ENCODE measurements around the gene KRT86. TPM values are rescaled to one million over a fixed set of nuclear protein-coding genes. Genes with fewer than 3 reads are reported as not detected.

KRT86 gene
- total and polyA plus RNA-seq, 2 donors (not counting 1 experiment from before 2014, with no cell fraction given): not detected

DNA sequence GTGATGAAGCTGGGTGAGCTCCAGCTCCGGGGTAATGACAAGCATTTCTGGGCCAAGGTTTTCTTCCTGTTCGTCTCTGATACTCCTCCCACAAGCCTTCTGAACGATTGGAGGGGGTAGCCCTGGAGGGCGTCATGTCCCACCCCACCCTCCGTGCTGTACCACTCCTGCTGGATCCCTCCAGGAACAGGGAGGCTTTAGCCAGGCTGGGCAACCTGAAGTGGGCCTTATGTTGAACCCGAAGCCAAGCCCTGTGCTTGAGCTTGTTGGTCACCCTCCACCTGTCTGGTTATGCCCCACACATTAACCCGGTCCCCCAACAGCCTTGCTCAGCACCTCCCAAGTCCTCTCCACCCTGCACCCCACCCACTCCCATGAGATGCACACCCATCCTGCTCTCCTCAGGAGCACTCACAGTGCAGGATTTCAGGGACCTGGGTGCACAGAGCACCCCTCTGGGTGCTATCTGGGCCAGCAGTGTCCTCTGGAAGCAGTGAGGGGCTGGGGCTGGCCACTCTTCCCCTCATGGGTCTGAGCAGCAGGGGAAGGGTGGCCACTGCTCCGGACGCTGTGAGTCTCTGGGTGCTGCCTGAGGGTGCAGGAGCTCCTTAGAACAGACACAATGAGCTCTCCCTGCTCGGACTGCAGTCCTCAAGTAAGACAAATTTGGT is 53.5 kb downstream of the KRT86 start:
- no peaks in the 10 kb centered on the region for H3K9me3 ChIP-seq (ENCODE audit: control extremely low read depth in 1 of 3, control insufficient read depth in 2 of 3, insufficient read depth in 1 of 3, low read length in 2 of 3)
- DNase-seq (no peak), ATAC-seq (ENCODE audit: low read depth) (no peak)
- no peaks in the 10 kb centered on the region for H3K36me3 ChIP-seq (replicated peaks in 1 of 2; ENCODE audit: control extremely low read depth in 1 of 2, control insufficient read depth in 1 of 2, extremely low read depth in 1 of 2, insufficient read depth in 2 of 2, low read length in 1 of 2)
- H2AFZ ChIP-seq (ENCODE audit: insufficient read depth, low read depth, low read length, poor library complexity, severe bottlenecking): no peak overlapping the region
- no peaks in the 10 kb centered on the region for H3K79me2 ChIP-seq (ENCODE audit: control insufficient read depth, insufficient read depth, low read length)
- ChIA-PET CTCF (interaction anchor here (0.7 to 1.6 kb wide), 16 partner anchors 9 to 208 kb away, joined by 3 to 11 read pairs (median 4); no protein-coding TSS in a partner anchor), POLR2A (no interaction called here)
- H3K4me3 ChIP-seq (ENCODE audit: control extremely low read depth in 1 of 5, extremely low read depth in 1 of 5, insufficient read depth in 1 of 5, low read depth in 2 of 5, low read length in 4 of 5): no peak overlapping the region
- Mint-ChIP-seq H3K4me3 (no peak overlapping the region), H3K27me3 (peaks cover 23% of the 10 kb centered on the region), H3K27ac (no peak overlapping the region), H3K4me1 (peaks cover 4% of the 10 kb centered on the region), H3K9me3 (ENCODE audit: insufficient read depth) (no peaks in the 10 kb centered on the region)
- peaks cover 0 to 3% of the 10 kb centered on the region in 2 donors for H3K4me1 ChIP-seq (ENCODE audit: control insufficient read depth in 2 of 2, insufficient read depth in 2 of 2, low read length in 2 of 2)
- H3K9ac ChIP-seq (ENCODE audit: low read length): no peak overlapping the region
- H3K27me3 ChIP-seq (replicated peaks in 1 of 4; ENCODE audit: control extremely low read depth in 1 of 4, control insufficient read depth in 3 of 4, insufficient read depth in 4 of 4, low read length in 3 of 4): peaks cover 0 to 16% (median 4%) of the 10 kb centered on the region in 4 experiments
- no peak overlapping the region for H3K27ac ChIP-seq (ENCODE audit: low read length in 2 of 2)
- no peak overlapping the region for H3K4me2 ChIP-seq (replicated peaks; ENCODE audit: low read depth, low read length, poor library complexity, severe bottlenecking)
- H4K20me1 ChIP-seq (ENCODE audit: control insufficient read depth, insufficient read depth, low read length, poor library complexity, severe bottlenecking): no peaks in the 10 kb centered on the region
- intact Hi-C loops (cut with micrococcal nuclease): loop anchor here (1.0 kb wide), 1 partner anchor 30 kb away; no protein-coding TSS in a partner anchor
- TF ChIP-seq CTCF (IDR thresholded peaks at IDR 0.05) (no peak), EZH2 (IDR thresholded peaks at IDR 0.05; ENCODE audit: borderline replicate concordance, insufficient read depth, low read depth, low read length, poor library complexity, severe bottlenecking) (no peak)
- 71% methylated on average over 10 of the region's 10 CpGs for WGBS (ENCODE audit: insufficient coverage)

GRCh38 chr12:52331039-52331438 is 56.6 kb downstream of the KRT86 start:
- Histone ChIP-seq H3K4me2 (replicated peaks; ENCODE audit: low read depth, low read length, poor library complexity, severe bottlenecking) (no peak overlapping the region), H3K36me3 (replicated peaks in 1 of 2; ENCODE audit: control extremely low read depth in 1 of 2, control insufficient read depth in 1 of 2, extremely low read depth in 1 of 2, insufficient read depth in 2 of 2, low read length in 1 of 2) (no peaks in the 10 kb centered on the region), H3K27ac (ENCODE audit: low read length in 2 of 2) (no peak overlapping the region), H3K4me1 (ENCODE audit: control insufficient read depth in 2 of 2, insufficient read depth in 2 of 2, low read length in 2 of 2) (peaks cover 0 to 3% of the 10 kb centered on the region in 2 donors), H4K20me1 (ENCODE audit: control insufficient read depth, insufficient read depth, low read length, poor library complexity, severe bottlenecking) (no peaks in the 10 kb centered on the region), H2AFZ (ENCODE audit: insufficient read depth, low read depth, low read length, poor library complexity, severe bottlenecking) (no peak overlapping the region), H3K9ac (ENCODE audit: low read length) (no peak overlapping the region), H3K27me3 (replicated peaks in 1 of 4; ENCODE audit: control extremely low read depth in 1 of 4, control insufficient read depth in 3 of 4, insufficient read depth in 4 of 4, low read length in 3 of 4) (peaks cover 0 to 6% (median 1%) of the 10 kb centered on the region in 4 experiments), H3K4me3 (ENCODE audit: control extremely low read depth in 1 of 5, extremely low read depth in 1 of 5, insufficient read depth in 1 of 5, low read depth in 2 of 5, low read length in 4 of 5) (no peak overlapping the region), H3K79me2 (ENCODE audit: control insufficient read depth, insufficient read depth, low read length) (no peaks in the 10 kb centered on the region), H3K9me3 (ENCODE audit: control extremely low read depth in 1 of 3, control insufficient read depth in 2 of 3, insufficient read depth in 1 of 3, low read length in 2 of 3) (peaks cover 0 to 5% (median 0%) of the 10 kb centered on the region in 3 donors)
- no peak for DNase-seq
- H3K4me3 Mint-ChIP-seq: no peak overlapping the region
- TF ChIP-seq CTCF (IDR thresholded peaks at IDR 0.05) (no peak), EZH2 (IDR thresholded peaks at IDR 0.05; ENCODE audit: borderline replicate concordance, insufficient read depth, low read depth, low read length, poor library complexity, severe bottlenecking) (no peak)
- intact Hi-C loops (cut with micrococcal nuclease): no loop called here
- no peak overlapping the region for H3K27ac Mint-ChIP-seq
- ATAC-seq (ENCODE audit: low read depth): no peak
- peaks cover 13% of the 10 kb centered on the region for H3K27me3 Mint-ChIP-seq
- 82% methylated on average over 1 of the region's 1 CpG for WGBS (ENCODE audit: insufficient coverage)
- H3K4me1 Mint-ChIP-seq: peaks cover 4% of the 10 kb centered on the region
- ChIA-PET CTCF (no interaction called here), POLR2A (no interaction called here)
- H3K9me3 Mint-ChIP-seq (ENCODE audit: insufficient read depth): no peaks in the 10 kb centered on the region
